GM19463 (cell line): ENCODE results near the gene MYBPC2.
A peak's percentile ranks its signal among the peaks of the same experiment; 100 is the strongest.

ENCODE experiments used
- ATAC-seq: cut with Tn5 transposase; IDR thresholded peaks from one replicate; pipeline ENCODE4 v1.9.1; 2021; ENCODE audit warnings: mild to moderate bottlenecking, moderate library complexity; ENCODE audit not compliant: unreplicated experiment

The MYBPC2 gene

GRCh38 chr19:50496189-50497021 is 63.7 kb downstream of the MYBPC2 start:
- no peak for ATAC-seq

DNA sequence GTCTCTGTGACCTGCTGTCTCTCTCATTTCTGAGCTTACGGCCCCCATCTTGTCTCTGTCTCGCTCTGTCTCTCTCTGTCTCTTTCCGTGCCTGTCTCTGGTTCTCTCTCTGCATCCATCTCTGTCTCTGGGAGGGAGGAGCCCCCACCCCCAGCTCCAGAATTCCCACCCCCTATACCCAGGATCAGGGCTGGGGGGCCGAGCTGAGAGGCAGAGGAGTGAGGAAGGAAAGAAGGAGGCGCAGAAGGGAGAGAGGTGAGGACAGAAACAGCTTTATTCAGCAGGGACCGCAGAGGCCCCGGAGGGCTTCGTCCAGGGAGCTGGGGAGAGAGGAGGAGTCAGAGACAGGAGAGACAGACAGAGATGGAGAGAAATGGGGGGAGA is 64.3 kb downstream of the MYBPC2 start:
- ATAC-seq = no peak

- ATAC-seq = no peak
Measured at GRCh38 chr19:50498219-50499056, 65.7 kb downstream of the MYBPC2 start.

DNA sequence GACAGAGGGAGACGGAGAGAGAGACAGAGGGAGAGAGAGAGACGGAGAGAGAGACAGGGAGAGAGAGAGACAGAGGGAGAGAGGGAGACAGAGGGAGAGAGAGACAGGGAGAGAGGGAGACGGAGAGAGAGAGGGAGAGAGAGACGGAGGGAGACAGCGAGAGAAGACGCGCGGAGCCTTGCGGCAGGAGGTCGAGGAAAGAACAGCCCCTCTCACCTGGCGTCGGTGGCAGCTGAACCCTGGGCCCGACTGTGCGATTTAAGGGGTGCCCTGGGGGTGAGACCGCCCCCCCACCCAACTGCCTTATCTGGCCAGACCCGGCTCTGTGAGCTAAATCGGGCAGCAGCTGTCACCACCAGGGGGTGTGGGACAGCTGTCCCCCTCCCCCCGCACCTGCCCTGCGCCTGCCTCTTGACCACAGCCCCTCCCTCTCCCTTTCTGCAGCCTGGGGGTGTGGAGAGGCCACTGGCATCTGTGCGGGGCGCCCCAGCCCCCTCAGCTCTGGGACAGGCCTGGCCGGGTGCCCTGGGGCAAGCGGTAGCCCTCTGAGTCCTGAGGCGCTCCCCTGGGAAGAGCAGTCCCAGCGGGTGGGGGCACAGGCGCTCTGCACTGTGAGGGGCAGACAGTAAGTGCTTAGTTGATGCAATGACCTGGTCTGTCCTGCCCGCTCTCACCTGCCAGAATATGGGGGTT is 67.5 kb downstream of the MYBPC2 start:
- ATAC-seq = no peak

DNA sequence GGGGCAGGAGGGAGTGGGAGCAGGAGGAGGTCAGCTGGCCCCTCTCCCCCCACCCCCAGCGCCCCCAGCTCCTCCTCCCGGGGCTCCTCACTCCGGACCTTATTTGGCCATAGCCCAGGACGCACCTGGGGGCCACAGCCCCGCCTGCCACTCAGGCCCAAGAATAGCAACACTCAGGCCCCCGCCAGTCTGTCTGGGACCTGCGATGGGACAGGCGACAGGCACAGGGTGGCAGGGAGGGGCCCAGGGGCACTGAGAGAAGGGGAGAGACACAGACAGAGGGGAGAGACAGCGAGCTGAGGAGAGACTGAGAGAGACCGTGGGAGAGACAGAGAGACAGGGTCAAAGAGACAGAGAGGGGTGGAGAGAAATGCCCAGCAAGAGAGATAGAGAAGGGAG is 68.1 kb downstream of the MYBPC2 start:
- no peak for ATAC-seq

- no peak for ATAC-seq
Measured at GRCh38 chr19:50501186-50501567, 68.5 kb downstream of the MYBPC2 start.

DNA sequence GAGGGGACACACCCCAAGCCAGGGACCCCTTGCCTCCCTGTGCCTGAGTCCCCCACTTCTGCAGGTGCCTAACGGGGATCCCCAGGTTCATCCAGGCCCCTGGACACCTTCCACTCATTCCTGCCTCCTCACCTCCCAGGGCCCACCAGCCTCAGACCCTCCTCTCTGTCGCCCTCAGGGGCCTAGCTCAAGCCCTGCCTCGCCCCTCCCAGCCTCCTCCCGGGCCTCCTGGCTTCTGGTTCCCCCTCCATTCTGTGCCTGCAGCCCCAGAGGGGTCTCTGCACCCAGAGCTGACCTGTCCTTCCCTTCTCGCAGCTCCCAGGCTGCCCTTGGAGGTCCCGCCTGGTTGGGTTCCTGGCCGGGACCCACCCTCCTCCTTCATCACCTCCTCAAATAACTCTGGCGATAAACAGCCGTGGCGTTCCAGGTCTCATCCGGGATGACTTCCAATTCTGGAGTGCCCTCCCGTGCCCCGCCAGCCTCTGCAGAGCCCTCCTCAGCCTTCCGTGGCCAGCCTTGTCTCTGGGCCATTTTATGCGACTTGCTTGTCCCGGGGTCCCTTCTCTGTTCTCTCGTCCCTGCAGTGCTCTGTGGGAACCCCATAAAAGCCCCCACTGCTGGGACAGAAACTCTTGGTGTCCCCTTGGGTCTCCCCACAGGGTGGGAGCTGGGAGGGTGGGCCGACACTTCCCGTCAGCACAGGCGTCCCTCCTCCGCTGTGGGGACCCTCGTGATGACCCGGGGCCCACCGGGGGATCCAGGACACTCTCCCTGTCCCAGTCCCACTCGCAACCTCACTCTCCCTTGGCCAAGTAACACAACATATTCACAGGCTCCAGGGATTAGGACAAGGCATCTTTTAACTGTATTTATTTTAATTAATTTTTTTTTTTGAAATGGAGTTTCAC is 69.1 kb downstream of the MYBPC2 start:
- no peak for ATAC-seq

DNA sequence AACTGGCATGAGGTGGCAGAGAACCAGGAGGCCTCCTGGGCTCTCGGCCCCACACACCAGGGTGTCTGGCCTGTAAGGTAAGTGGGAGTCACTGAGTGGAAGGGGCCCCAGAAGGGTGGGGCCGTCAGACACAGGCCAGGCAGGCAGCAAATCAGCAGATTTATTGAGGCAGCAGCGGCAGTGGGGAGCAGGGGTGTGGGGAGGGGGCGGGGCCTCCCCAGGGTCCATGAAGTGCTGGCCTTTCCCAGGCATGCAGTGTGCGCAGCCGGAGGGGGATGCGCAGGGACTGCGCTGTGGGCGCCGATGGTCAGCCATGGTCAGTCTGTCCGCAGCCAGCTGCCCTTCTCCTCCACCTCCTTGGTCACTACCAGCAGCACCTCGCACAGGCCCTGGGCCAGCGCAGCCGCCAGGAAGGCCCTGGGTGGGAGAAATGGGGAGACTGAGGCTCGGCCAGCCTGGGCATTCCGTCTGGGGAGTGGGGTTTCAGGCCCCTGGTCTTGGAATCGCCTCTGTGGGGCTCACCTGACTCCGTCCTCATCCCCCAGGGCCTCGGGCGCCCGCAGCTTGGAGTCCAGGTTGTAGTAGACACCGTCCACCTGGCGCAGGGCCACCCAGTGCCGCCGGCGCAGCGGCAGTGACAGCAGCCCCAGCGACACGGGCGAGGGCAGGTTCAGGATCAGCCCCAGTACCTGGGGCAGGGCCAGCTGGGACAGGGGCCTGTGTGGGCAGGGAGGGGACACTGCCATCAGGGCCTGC is 73.3 kb downstream of the MYBPC2 start:
- ATAC-seq = no peak

DNA sequence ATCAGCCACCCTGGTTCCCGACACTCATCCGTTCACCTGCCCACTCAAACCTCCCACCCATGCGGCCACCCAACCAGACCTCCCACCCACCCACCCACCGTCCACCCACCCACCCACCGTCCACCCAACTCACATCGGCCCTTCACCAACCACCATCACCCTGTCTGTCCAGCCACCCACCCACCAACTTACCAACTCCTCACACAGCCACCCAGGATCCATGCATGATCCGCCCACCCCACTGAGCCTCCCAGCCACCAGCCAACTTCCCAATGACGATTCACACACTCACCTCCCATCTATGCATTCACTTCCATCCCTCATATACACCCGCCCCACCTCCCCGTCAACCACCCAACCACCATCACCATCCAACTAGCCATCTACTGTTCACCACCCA is 74.0 kb downstream of the MYBPC2 start:
- no peak for ATAC-seq

DNA sequence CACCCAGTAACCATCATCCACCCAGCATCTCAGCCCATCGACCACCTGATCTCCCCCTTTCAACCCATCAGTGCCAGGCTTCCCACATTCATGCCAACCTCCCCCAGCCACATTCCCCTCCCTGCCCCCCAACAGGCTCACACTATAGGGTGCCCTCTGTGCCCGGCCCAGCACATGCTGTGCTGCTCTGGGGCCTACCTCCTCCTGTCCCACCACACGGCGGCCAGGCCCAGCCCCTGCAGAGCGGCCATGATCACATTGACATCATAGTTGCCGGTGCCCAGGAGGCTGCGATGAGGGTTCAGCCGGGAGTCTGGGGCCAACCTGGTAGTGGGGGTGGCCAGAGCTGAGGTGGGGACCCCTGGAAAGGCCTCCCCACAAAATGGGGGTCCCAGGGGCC is 74.7 kb downstream of the MYBPC2 start:
- no peak for ATAC-seq

- ATAC-seq = no peak
Measured at GRCh38 chr19:50508843-50509190, 76.1 kb downstream of the MYBPC2 start.

GRCh38 chr19:50509366-50509765 is 76.7 kb downstream of the MYBPC2 start:
- ATAC-seq = no peak

- ATAC-seq = no peak
Measured at GRCh38 chr19:50510121-50510670, 77.5 kb downstream of the MYBPC2 start.

- ATAC-seq = no peak
Measured at GRCh38 chr19:50510700-50511068, 78.0 kb downstream of the MYBPC2 start.

DNA sequence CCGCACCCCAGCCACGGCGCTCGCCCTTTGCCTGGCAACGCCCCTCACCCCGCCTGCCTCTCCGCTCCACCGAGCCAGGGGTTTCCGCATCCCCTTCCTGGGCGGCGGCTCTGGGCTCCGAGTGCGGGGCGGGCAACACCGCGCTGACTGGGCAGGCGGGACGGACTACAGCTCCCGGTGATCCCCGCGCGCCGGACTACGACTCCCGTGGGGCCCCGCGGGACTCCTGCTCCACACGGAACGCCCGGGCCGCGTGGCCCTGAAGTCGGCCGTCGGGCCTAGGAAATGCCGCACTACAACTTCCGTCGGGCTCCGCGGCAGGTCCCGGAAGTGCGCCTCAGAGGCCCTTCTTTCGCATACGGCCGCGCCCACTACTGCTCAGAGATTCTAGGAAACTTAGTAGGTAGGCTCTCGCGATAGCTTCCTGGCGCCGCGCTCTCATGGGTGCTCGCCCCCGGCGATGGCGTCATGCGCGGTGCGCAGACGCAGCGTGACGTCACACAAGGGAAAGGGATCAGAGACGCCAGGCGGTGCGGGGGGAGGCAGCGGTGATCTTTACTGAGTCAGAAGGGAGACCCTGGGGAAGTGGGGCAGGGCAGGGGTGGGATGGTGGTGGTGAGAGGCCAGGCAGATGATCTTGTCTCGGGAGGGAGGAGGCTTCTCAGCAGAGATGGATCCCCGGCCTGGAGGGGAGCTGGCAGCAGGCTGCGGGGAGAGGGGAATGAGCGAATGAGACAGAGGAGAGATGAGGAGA is 78.6 kb downstream of the MYBPC2 start, which contains the start of gene JOSD2:
Gene JOSD2 (minus strand): TSS at position 123 of the 754 bp plus-strand sequence. CDS start 760 bp downstream, outside the sequence.
- peak; percentile 85 for ATAC-seq

GRCh38 chr19:50512112-50512998 is 79.7 kb downstream of the MYBPC2 start:
- ATAC-seq = no peak

DNA sequence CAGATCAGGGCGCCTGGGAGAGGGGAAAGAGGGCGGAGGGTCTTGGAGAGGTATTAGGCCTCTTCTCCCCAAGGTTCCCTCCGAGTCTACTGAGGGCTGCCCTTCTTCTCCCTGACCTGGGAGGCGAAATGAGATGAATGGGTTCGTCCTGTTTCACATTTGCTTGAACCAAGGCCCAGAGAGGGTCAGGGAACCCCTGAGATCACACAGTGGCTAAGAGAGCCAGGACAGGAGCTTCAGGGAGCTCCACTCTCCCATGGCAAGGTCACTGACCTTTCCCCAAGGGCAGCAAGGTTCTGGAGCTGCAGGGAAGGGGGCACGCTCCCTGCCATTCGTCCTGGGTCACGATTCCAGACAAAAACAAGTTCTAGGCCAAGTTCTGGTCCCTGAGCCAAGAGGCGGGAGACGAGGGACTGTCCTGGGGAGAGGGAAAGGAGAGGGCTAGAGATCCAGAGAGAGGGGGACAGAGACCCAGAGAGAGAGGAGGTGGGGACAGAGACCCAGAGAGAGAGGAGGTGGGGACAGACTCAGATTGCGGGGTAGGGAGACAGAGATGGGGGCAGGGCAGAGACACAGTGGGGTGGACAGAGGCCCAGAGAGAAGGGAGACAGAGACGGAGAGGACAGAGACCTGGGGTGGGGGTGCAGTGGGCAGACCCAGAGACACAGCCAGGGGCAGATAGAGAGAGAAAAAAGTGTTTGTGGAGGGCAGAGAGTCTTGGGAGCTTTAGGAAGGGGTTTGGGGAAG is 80.5 kb downstream of the MYBPC2 start:
- ATAC-seq = no peak
